ENCODE data around the gene XYLT1.

DNA sequence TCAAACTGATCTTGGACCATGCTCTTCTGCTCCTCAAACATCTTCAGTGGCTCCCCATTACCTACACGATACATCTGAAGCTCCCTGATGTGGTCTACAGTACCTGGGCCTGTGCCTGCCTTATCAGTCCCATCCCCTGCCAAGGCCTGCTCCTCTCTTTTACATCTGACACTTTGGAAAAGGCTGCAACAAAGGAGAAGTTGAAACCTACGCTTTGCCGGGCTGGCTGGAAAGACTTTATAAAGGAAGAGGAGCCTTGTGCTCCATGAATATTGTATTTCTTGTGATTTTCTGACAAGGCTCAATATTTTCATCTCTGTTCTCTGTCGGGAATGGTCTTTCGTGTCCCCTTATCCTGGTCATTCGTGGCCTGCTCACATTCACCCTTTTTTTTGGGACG lies 132.5 kb downstream of the XYLT1 start:
- no peak for TF ChIP-seq EZH2 (IDR thresholded peaks at IDR 0.05; ENCODE audit: low read length, unreplicated experiment)
- TF ChIP-seq, protein P1, sequence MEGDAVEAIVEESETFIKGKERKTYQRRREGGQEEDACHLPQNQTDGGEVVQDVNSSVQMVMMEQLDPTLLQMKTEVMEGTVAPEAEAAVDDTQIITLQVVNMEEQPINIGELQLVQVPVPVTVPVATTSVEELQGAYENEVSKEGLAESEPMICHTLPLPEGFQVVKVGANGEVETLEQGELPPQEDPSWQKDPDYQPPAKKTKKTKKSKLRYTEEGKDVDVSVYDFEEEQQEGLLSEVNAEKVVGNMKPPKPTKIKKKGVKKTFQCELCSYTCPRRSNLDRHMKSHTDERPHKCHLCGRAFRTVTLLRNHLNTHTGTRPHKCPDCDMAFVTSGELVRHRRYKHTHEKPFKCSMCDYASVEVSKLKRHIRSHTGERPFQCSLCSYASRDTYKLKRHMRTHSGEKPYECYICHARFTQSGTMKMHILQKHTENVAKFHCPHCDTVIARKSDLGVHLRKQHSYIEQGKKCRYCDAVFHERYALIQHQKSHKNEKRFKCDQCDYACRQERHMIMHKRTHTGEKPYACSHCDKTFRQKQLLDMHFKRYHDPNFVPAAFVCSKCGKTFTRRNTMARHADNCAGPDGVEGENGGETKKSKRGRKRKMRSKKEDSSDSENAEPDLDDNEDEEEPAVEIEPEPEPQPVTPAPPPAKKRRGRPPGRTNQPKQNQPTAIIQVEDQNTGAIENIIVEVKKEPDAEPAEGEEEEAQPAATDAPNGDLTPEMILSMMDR (conservative IDR thresholded peaks at IDR 0.05; ENCODE audit: low read depth, low read length): no peak
- TF ChIP-seq EZH2phosphoT487 (IDR thresholded peaks at IDR 0.05; ENCODE audit: borderline replicate concordance, low read length): no peak
